ENCODE results near the gene LSM3.

DNA sequence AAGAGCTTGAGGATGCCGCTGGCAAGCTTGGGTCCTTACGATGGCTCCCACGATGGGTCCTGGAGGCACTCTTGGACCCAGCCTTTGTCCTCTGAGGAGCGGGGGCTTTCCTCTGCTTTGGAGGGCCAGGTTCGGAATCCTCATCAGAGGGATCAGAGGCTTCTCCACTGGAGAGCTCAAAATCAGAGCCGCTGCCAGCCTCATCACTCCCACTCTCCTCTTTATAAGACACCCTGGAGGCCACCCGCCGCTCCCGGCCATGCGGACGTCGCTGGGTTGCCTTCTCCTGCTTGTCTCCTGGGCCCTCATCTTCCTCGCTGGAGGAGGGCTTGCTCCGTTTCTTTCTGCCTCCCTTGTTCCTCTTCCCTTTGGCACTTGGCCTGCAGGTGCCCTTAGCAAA is 20.2 kb upstream of the LSM3 start:
- TF ChIP-seq, protein P1, sequence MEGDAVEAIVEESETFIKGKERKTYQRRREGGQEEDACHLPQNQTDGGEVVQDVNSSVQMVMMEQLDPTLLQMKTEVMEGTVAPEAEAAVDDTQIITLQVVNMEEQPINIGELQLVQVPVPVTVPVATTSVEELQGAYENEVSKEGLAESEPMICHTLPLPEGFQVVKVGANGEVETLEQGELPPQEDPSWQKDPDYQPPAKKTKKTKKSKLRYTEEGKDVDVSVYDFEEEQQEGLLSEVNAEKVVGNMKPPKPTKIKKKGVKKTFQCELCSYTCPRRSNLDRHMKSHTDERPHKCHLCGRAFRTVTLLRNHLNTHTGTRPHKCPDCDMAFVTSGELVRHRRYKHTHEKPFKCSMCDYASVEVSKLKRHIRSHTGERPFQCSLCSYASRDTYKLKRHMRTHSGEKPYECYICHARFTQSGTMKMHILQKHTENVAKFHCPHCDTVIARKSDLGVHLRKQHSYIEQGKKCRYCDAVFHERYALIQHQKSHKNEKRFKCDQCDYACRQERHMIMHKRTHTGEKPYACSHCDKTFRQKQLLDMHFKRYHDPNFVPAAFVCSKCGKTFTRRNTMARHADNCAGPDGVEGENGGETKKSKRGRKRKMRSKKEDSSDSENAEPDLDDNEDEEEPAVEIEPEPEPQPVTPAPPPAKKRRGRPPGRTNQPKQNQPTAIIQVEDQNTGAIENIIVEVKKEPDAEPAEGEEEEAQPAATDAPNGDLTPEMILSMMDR (IDR thresholded peaks at IDR 0.05), result no peak
- TF ChIP-seq POLR2A (IDR thresholded peaks at IDR 0.05), result no peak

All from heart left ventricle (tissue), 13 donors.